PC-3 (cell line): ENCODE measurements around the gene CYBC1. TPM values are rescaled to one million over a fixed set of nuclear protein-coding genes. Genes with fewer than 3 reads are reported as not detected.

Experiments used
- ATAC-seq: fragments of 200-7000 bp; cut with Tn5 transposase; 2 replicates; pipeline ENCODE4 v1.9.1; 2020; ENCODE audit warnings: mild to moderate bottlenecking, moderate library complexity
- BruUV-seq: library from RNA; stranded (reverse); fragments of 400-500 nt; replicated peaks from 2 replicates; lab custom pipeline; 2021; lab: Mats Ljungman, UMichigan
- CTCF ChIA-PET: fragments of 300-600 bp; sonication (Branson Sonifier 250); formaldehyde crosslinking; loops from one replicate; lab custom pipeline; 2022; ENCODE audit warnings: antibody characterized with exemption; lab: Charles Lee
- POLR2A ChIA-PET: fragments of 300-600 bp; sonication (Branson Sonifier 250); formaldehyde crosslinking; loops from one replicate; lab custom pipeline; 2022; ENCODE audit warnings: antibody characterized with exemption; ENCODE audit not compliant: unreplicated experiment; lab: Charles Lee
- DNase-seq: peaks from one replicate; pipeline ENCODE4 v3.0.0-alpha.2; 2015
- H2AFZ ChIP-seq: fragments of 300-600 bp; sonication (generic); 2 replicates; pipeline ENCODE4 v1.6.0; 2016; ENCODE audit warnings: antibody characterized with exemption, low read length
- H3F3A ChIP-seq: fragments of 300-600 bp; sonication (generic); one replicate; pipeline ENCODE4 v1.6.0; 2017; ENCODE audit warnings: antibody characterized with exemption, low read length, control low read depth, mild to moderate bottlenecking; ENCODE audit not compliant: unreplicated experiment
- H3K27ac ChIP-seq: fragments of 300-600 bp; sonication (generic); 2 replicates; pipeline ENCODE4 v1.5.1; 2016; ENCODE audit warnings: mild to moderate bottlenecking, low read length
- H3K27me3 ChIP-seq: fragments of 300-600 bp; sonication (generic); 2 replicates; pipeline ENCODE4 v1.6.1; 2016; ENCODE audit warnings: low read length, mixed read lengths
- H3K36me3 ChIP-seq: fragments of 300-600 bp; sonication (generic); 2 replicates; pipeline ENCODE4 v1.6.1; 2016; ENCODE audit warnings: low read depth, mixed run types, low read length, mixed read lengths
- H3K4me1 ChIP-seq: fragments of 300-600 bp; sonication (generic); 2 replicates; pipeline ENCODE4 v1.5.1; 2016; ENCODE audit warnings: low read length; ENCODE audit not compliant: insufficient read depth
- H3K4me2 ChIP-seq: fragments of 300-600 bp; sonication (generic); 2 replicates; pipeline ENCODE4 v1.6.0; 2016; ENCODE audit warnings: low read length
- H3K4me3 ChIP-seq: fragments of 300-600 bp; sonication (generic); 2 replicates; pipeline ENCODE4 v1.5.1; 2016; ENCODE audit warnings: mild to moderate bottlenecking, low read length, mixed read lengths
- H3K79me2 ChIP-seq: fragments of 300-600 bp; sonication (generic); 2 replicates; pipeline ENCODE4 v1.6.1; 2017; ENCODE audit warnings: low read length, mixed read lengths
- H3K9ac ChIP-seq: fragments of 300-600 bp; sonication (generic); 2 replicates; pipeline ENCODE4 v1.6.0; 2016; ENCODE audit warnings: mild to moderate bottlenecking, low read length
- H3K9me2 ChIP-seq: fragments of 300-600 bp; sonication (generic); replicated peaks from 2 replicates; pipeline ENCODE4 v1.6.1; 2016; ENCODE audit warnings: mixed run types, low read length, mixed read lengths
- H3K9me3 ChIP-seq: fragments of 300-600 bp; sonication (generic); 2 replicates; pipeline ENCODE4 v1.6.1; 2016; ENCODE audit warnings: low read length, mixed read lengths
- H4K20me1 ChIP-seq: fragments of 300-600 bp; sonication (generic); 2 replicates; pipeline ENCODE4 v1.6.1; 2016; ENCODE audit warnings: low read length, mixed read lengths
- EZH2 ChIP-seq: fragments of 300-600 bp; sonication (generic); IDR thresholded peaks from one replicate; pipeline ENCODE4 v1.6.1; 2017; ENCODE audit warnings: antibody characterized with exemption, mild to moderate bottlenecking, low read length; ENCODE audit not compliant: unreplicated experiment
- EZH2phosphoT487 ChIP-seq: fragments of 300-600 bp; sonication (generic); IDR thresholded peaks from 2 replicates; pipeline ENCODE4 v1.6.1; 2018; ENCODE audit warnings: mild to moderate bottlenecking, antibody characterized with exemption, low read length, borderline replicate concordance
- intact Hi-C: fragments of 100-400 bp; cut with micrococcal nuclease; formaldehyde crosslinking; loops from 2 replicates; pipeline ENCODE4 v1.9.0; 2023
- total RNA-seq: library from RNA; depleted of rRNA; stranded (reverse); fragments of >200 nt; gene quantifications from 2 replicates; pipeline ENCODE4 v1.2.3, GENCODE V29; 2014
- TF ChIP-seq, protein P1 (sequence below): fragments of 300-600 bp; sonication (generic); conservative IDR thresholded peaks from 2 replicates; pipeline ENCODE4 v1.5.1; 2017; ENCODE audit warnings: antibody characterized with exemption, low read depth, mild to moderate bottlenecking, low read length

Gene CYBC1
- total RNA-seq, 1 experiment from 2014 or later = 77.2 TPM

DNA sequence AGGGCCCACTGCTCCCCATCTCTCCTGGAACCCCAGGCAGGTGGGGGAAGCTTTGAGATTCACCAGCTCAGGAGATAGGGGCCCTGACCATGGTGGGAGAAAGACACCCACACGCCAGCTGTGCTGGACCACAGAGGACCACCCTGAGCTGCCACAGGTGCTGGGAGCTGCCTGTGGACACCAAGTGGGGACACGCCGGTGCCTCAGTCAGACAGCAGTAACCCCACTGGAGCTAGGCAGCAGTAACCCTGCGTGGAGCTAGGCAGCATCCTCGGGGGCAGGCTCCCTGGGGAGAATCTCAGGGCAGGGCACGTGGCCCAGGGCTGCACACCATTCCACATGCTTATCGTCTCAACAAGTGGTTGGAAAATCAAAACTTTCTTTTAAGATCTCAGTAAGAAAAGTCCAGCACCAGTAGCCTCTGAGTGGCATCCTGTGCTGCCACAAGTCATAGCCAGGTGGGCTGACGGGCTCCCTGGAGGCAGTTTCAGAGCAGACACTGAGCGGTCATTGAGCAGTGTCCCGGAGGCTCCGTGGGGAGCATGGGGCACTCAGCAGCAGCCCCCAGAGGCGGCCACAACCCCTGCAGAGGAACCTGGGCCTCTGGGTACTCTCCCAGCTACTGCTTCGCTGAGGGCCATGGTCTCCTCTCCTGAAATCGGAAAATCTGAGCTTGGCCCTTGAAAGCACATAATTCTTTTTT is 40.4 kb downstream of the CYBC1 start:
- no peak for ATAC-seq
- BruUV-seq = no TSS peak
- Histone ChIP-seq H3K4me2 (no peak overlapping the region), H3K9me3 (no peaks in the 10 kb centered on the region), H3K27me3 (no peaks in the 10 kb centered on the region), H3K79me2 (peaks cover 14% of the 10 kb centered on the region; the same call in 1 of the 2 replicates), H3K4me1 (no peaks in the 10 kb centered on the region), H4K20me1 (peaks cover 10% of the 10 kb centered on the region; the same call in 1 of the 2 replicates), H2AFZ (no peak overlapping the region), H3K27ac (no peak overlapping the region), H3F3A (no peaks in the 10 kb centered on the region), H3K4me3 (no peak overlapping the region), H3K9me2 (no peaks in the 10 kb centered on the region), H3K36me3 (no peaks in the 10 kb centered on the region; the same call in 1 of the 2 replicates), H3K9ac (no peak overlapping the region)
- intact Hi-C loops = loop anchor here (5.0 to 10.0 kb wide), 2 partner anchors 58 to 85 kb away; no protein-coding TSS in a partner anchor
- TF ChIP-seq EZH2 = no peak
- TF ChIP-seq, protein P1, sequence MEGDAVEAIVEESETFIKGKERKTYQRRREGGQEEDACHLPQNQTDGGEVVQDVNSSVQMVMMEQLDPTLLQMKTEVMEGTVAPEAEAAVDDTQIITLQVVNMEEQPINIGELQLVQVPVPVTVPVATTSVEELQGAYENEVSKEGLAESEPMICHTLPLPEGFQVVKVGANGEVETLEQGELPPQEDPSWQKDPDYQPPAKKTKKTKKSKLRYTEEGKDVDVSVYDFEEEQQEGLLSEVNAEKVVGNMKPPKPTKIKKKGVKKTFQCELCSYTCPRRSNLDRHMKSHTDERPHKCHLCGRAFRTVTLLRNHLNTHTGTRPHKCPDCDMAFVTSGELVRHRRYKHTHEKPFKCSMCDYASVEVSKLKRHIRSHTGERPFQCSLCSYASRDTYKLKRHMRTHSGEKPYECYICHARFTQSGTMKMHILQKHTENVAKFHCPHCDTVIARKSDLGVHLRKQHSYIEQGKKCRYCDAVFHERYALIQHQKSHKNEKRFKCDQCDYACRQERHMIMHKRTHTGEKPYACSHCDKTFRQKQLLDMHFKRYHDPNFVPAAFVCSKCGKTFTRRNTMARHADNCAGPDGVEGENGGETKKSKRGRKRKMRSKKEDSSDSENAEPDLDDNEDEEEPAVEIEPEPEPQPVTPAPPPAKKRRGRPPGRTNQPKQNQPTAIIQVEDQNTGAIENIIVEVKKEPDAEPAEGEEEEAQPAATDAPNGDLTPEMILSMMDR = no peak
- TF ChIP-seq EZH2phosphoT487 = no peak
- POLR2A ChIA-PET = interaction anchor here (0.7 kb wide), 1 partner anchor 36 kb away, joined by 19 read pairs; no protein-coding TSS in a partner anchor
- DNase-seq = no peak
- CTCF ChIA-PET = no interaction called here

DNA sequence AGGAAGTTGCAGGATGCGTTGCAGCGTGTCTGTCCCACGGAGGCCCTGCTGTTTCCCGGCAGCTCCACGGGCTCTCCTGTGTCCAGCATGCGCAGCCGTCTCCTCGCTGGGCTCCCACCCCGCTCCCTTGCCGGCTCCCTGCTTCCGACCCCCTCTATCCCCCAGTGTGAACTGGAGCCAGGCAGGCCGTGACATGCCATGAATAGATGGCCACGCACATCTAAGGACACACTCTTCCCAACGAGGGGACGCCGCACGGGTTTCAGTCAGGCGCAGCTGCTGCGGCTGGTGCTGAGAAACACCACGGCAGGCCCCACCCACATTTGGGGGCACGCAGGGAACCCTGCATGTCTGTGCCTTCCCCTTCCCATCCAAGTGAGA is 41.6 kb downstream of the CYBC1 start:
- Histone ChIP-seq H3K27me3 (no peaks in the 10 kb centered on the region), H3K4me3 (no peak overlapping the region), H3K4me1 (no peaks in the 10 kb centered on the region), H2AFZ (no peak overlapping the region), H3F3A (no peaks in the 10 kb centered on the region), H3K36me3 (no peaks in the 10 kb centered on the region; the same call in 1 of the 2 replicates), H3K9me2 (no peaks in the 10 kb centered on the region), H3K27ac (no peak overlapping the region), H3K9me3 (no peaks in the 10 kb centered on the region), H3K9ac (no peak overlapping the region), H3K4me2 (no peak overlapping the region), H4K20me1 (0 out of 2 replicates have a peak, but pooled peaks cover under 1% of the 10 kb centered on the region), H3K79me2 (peaks cover 14% of the 10 kb centered on the region; the same call in 1 of the 2 replicates)
- CTCF ChIA-PET = no interaction called here
- intact Hi-C loops = no loop called here
- BruUV-seq = no TSS peak
- ATAC-seq (no peak), DNase-seq (no peak)
- POLR2A ChIA-PET = no interaction called here
- TF ChIP-seq EZH2 (no peak), EZH2phosphoT487 (no peak)
- TF ChIP-seq, protein P1 = no peak
